PC-3 (cell line): ENCODE measurements around the gene COX7A2. TPM values are rescaled to one million over a fixed set of nuclear protein-coding genes. Genes with fewer than 3 reads are reported as not detected.

Experiments
- ATAC-seq: fragments of 200-7000 bp; cut with Tn5 transposase; 2 replicates; pipeline ENCODE4 v1.9.1; 2020; ENCODE audit warnings: mild to moderate bottlenecking, moderate library complexity
- BruUV-seq: library from RNA; stranded (reverse); fragments of 400-500 nt; replicated peaks from 2 replicates; lab custom pipeline; 2021; lab: Mats Ljungman, UMichigan
- CTCF ChIA-PET: fragments of 300-600 bp; sonication (Branson Sonifier 250); formaldehyde crosslinking; loops from one replicate; lab custom pipeline; 2022; ENCODE audit warnings: antibody characterized with exemption; lab: Charles Lee
- POLR2A ChIA-PET: fragments of 300-600 bp; sonication (Branson Sonifier 250); formaldehyde crosslinking; loops from one replicate; lab custom pipeline; 2022; ENCODE audit warnings: antibody characterized with exemption; ENCODE audit not compliant: unreplicated experiment; lab: Charles Lee
- DNase-seq: peaks from one replicate; pipeline ENCODE4 v3.0.0-alpha.2; 2015
- H2AFZ ChIP-seq: fragments of 300-600 bp; sonication (generic); 2 replicates; pipeline ENCODE4 v1.6.0; 2016; ENCODE audit warnings: antibody characterized with exemption, low read length
- H3F3A ChIP-seq: fragments of 300-600 bp; sonication (generic); one replicate; pipeline ENCODE4 v1.6.0; 2017; ENCODE audit warnings: antibody characterized with exemption, low read length, control low read depth, mild to moderate bottlenecking; ENCODE audit not compliant: unreplicated experiment
- H3K27ac ChIP-seq: fragments of 300-600 bp; sonication (generic); 2 replicates; pipeline ENCODE4 v1.5.1; 2016; ENCODE audit warnings: mild to moderate bottlenecking, low read length
- H3K27me3 ChIP-seq: fragments of 300-600 bp; sonication (generic); 2 replicates; pipeline ENCODE4 v1.6.1; 2016; ENCODE audit warnings: low read length, mixed read lengths
- H3K36me3 ChIP-seq: fragments of 300-600 bp; sonication (generic); 2 replicates; pipeline ENCODE4 v1.6.1; 2016; ENCODE audit warnings: low read depth, mixed run types, low read length, mixed read lengths
- H3K4me1 ChIP-seq: fragments of 300-600 bp; sonication (generic); 2 replicates; pipeline ENCODE4 v1.5.1; 2016; ENCODE audit warnings: low read length; ENCODE audit not compliant: insufficient read depth
- H3K4me2 ChIP-seq: fragments of 300-600 bp; sonication (generic); 2 replicates; pipeline ENCODE4 v1.6.0; 2016; ENCODE audit warnings: low read length
- H3K4me3 ChIP-seq: fragments of 300-600 bp; sonication (generic); 2 replicates; pipeline ENCODE4 v1.5.1; 2016; ENCODE audit warnings: mild to moderate bottlenecking, low read length, mixed read lengths
- H3K79me2 ChIP-seq: fragments of 300-600 bp; sonication (generic); 2 replicates; pipeline ENCODE4 v1.6.1; 2017; ENCODE audit warnings: low read length, mixed read lengths
- H3K9ac ChIP-seq: fragments of 300-600 bp; sonication (generic); 2 replicates; pipeline ENCODE4 v1.6.0; 2016; ENCODE audit warnings: mild to moderate bottlenecking, low read length
- H3K9me2 ChIP-seq: fragments of 300-600 bp; sonication (generic); replicated peaks from 2 replicates; pipeline ENCODE4 v1.6.1; 2016; ENCODE audit warnings: mixed run types, low read length, mixed read lengths
- H3K9me3 ChIP-seq: fragments of 300-600 bp; sonication (generic); 2 replicates; pipeline ENCODE4 v1.6.1; 2016; ENCODE audit warnings: low read length, mixed read lengths
- H4K20me1 ChIP-seq: fragments of 300-600 bp; sonication (generic); 2 replicates; pipeline ENCODE4 v1.6.1; 2016; ENCODE audit warnings: low read length, mixed read lengths
- CTCF ChIP-seq: fragments of 300-600 bp; sonication (generic); conservative IDR thresholded peaks from 2 replicates; pipeline ENCODE4 v1.5.1; 2017; ENCODE audit warnings: antibody characterized with exemption, low read depth, mild to moderate bottlenecking, low read length
- EZH2 ChIP-seq: fragments of 300-600 bp; sonication (generic); IDR thresholded peaks from one replicate; pipeline ENCODE4 v1.6.1; 2017; ENCODE audit warnings: antibody characterized with exemption, mild to moderate bottlenecking, low read length; ENCODE audit not compliant: unreplicated experiment
- EZH2phosphoT487 ChIP-seq: fragments of 300-600 bp; sonication (generic); IDR thresholded peaks from 2 replicates; pipeline ENCODE4 v1.6.1; 2018; ENCODE audit warnings: mild to moderate bottlenecking, antibody characterized with exemption, low read length, borderline replicate concordance
- intact Hi-C: fragments of 100-400 bp; cut with micrococcal nuclease; formaldehyde crosslinking; loops from 2 replicates; pipeline ENCODE4 v1.9.0; 2023
- total RNA-seq: library from RNA; depleted of rRNA; stranded (reverse); fragments of >200 nt; gene quantifications from 2 replicates; pipeline ENCODE4 v1.2.3, GENCODE V29; 2014

COX7A2 gene
- total RNA-seq, 1 experiment from 2014 or later, result 172 TPM

- intact Hi-C loops, result loop anchor here (1.0 kb wide), 1 partner anchor 19 kb away; no protein-coding TSS in a partner anchor
- Histone ChIP-seq H3K4me1 (peaks cover 19% of the 10 kb centered on the region), H3K79me2 (peaks cover 48% of the 10 kb centered on the region), H3K36me3 (no peaks in the 10 kb centered on the region), H4K20me1 (0 out of 2 replicates have a peak, but pooled peaks cover 4% of the 10 kb centered on the region), H3K27me3 (no peaks in the 10 kb centered on the region), H3F3A (no peaks in the 10 kb centered on the region), H3K4me2 (peak overlapping the region; percentile 92), H3K9ac (peak overlapping the region; percentile 71), H3K4me3 (peak overlapping the region; percentile 84), H3K27ac (peak overlapping the region; percentile 82), H3K9me2 (no peaks in the 10 kb centered on the region), H2AFZ (peak overlapping the region; percentile 82), H3K9me3 (no peaks in the 10 kb centered on the region)
- CTCF ChIA-PET, result interaction anchor here (0.7 kb wide), 1 partner anchor 12 kb away, joined by 3 read pairs; no protein-coding TSS in a partner anchor
- BruUV-seq, result TSS peak; percentile 89
- no peak for DNase-seq
- POLR2A ChIA-PET, result interaction anchor here (0.7 to 1.5 kb wide), 2 partner anchors 42 to 208 kb away, joined by 4 to 5 read pairs; partner anchors contain the start of gene COX7A2
- TF ChIP-seq CTCF, result no peak
- TF ChIP-seq EZH2phosphoT487, result no peak
- TF ChIP-seq EZH2, result no peak
- ATAC-seq, result peak; percentile 18
Measured at GRCh38 chr6:75285283-75285639, 41.7 kb upstream of the COX7A2 start.

GRCh38 chr6:75284632-75285282 is 41.2 kb upstream of the COX7A2 start, which contains the start of gene TMEM30A:
TMEM30A (minus strand) TSS chr6:75284792; CDS start chr6:75284638, 154 bp downstream.
- ChIA-PET POLR2A (interaction anchor here (0.7 to 1.5 kb wide), 2 partner anchors 41 to 208 kb away, joined by 4 to 5 read pairs; partner anchors contain the start of gene COX7A2), CTCF (interaction anchor here (0.7 kb wide), 1 partner anchor 12 kb away, joined by 3 read pairs; no protein-coding TSS in a partner anchor)
- Histone ChIP-seq H3K9me2 (no peaks in the 10 kb centered on the region), H3K9ac (peak within 1 kb of the TSS; percentile 90), H3K4me2 (peak within 1 kb of the TSS; percentile 92), H3K27me3 (no peaks in the 10 kb centered on the region), H3K9me3 (no peaks in the 10 kb centered on the region), H3K4me3 (peak within 1 kb of the TSS; percentile 84), H3F3A (no peaks in the 10 kb centered on the region), H3K79me2 (peaks cover 53% of the 10 kb centered on the region), H3K4me1 (peaks cover 24% of the 10 kb centered on the region), H3K36me3 (no peaks in the 10 kb centered on the region), H3K27ac (peak within 1 kb of the TSS; percentile 82), H2AFZ (peak within 1 kb of the TSS; percentile 82), H4K20me1 (0 out of 2 replicates have a peak, but pooled peaks cover 4% of the 10 kb centered on the region)
- TF ChIP-seq EZH2phosphoT487 (no peak), CTCF (no peak), EZH2 (no peak)
- intact Hi-C loops, result loop anchor here (1.0 to 5.0 kb wide), 2 partner anchors 18 to 42 kb away; partner anchors contain the start of gene COX7A2
- ATAC-seq (peak; percentile 87), DNase-seq (peak; percentile 96)
- no TSS peak for BruUV-seq
